GM18868 (cell line): ENCODE measurements around the gene CACNG5.

Experiments
- ATAC-seq: cut with Tn5 transposase; IDR thresholded peaks from one replicate; pipeline ENCODE4 v1.9.1; 2021; ENCODE audit warnings: mild to moderate bottlenecking, moderate library complexity; ENCODE audit not compliant: unreplicated experiment

The CACNG5 gene, protein sequence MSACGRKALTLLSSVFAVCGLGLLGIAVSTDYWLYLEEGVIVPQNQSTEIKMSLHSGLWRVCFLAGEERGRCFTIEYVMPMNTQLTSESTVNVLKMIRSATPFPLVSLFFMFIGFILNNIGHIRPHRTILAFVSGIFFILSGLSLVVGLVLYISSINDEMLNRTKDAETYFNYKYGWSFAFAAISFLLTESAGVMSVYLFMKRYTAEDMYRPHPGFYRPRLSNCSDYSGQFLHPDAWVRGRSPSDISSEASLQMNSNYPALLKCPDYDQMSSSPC

DNA sequence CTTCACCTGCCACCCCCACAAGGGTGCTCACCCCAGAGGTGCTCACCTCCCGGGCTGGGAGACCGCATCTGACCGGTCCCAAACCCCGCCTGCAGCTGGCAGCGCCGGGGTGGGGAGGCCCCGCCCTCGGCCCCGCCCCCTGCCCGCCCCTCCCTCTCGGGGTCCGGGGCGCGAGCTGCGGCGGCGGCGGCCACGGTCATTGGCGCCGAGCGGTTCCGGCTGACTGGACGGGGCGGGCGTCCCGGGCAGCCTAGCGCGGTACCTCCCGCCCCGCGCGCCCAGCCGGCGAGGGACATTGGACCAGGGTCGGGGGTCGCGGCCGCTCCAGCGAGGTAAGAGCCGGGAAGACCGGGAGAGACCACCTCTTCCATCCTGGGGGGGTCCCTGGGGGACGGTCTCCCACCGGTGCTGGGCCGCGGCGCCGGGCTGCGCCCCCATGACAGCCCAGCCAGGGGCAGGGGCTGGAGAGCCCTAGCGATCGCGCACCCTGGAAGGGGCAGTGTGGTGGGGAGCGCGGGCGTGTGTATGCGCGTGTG is at the start of gene CACNG5:
Gene CACNG5, plus strand, starts transcription at position 199 of the 536 bp plus-strand sequence. CDS start 42,216 bp downstream, outside the sequence.
- no peak for ATAC-seq

DNA sequence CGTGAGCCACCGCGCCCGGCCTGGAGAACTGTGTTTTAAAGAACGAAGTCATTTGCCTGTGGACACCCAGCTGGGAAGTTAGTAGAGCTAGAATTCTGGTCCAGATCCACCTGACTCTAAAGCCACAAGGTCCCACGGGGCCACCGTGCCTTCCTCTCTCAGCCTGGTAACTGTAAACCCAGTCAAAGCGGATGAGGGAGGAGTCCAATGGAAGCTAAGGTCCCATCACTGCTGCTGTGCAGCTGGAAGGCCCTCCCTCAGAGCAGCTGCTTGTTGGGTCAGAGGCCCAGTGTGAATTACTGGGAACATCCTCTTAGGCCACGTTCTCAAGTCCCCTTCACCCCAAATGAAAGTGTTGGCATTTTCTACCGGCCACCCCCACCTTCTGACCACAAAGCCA is 48.8 kb upstream of the CACNG5 start:
- ATAC-seq = no peak

DNA sequence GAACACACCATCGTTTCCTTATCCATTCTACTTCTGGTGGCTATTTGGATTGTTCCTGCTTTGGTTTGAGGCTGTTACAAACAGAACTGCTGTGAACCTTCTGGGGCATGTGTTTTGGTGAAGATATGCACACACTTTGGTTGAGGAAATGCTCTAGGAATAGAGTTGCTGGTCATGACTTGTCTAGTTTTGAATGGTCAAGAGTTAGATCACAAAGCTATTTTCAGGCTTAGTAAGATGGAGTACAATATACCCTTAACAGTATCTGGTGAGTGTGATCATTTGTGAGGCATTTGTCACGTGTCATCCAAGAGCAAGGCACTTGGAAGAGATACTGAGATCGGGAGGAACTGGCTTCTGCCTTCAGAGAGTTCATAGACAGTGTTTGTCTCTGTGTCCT is 47.0 kb upstream of the CACNG5 start:
- ATAC-seq = no peak

DNA sequence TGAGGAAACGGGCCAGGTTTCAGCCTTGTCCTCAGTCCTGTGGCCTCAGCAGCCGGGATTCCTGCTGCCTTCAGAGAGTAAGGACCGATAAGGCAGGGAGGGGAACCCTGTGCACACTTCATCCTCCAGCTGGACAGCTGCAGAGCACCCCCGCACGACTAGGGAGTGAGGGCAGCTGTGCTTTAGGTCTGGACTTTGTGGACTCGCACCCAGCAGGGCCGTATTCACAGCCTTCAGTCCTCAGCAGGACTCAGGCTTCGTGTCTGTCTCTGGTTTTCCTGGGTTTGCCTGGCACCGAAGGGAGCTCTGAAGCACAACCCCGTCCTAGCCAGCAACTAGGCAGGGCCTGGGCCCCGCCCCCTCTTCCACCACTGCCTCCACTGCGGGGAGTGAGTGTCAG is 45.8 kb upstream of the CACNG5 start:
- ATAC-seq = no peak

DNA sequence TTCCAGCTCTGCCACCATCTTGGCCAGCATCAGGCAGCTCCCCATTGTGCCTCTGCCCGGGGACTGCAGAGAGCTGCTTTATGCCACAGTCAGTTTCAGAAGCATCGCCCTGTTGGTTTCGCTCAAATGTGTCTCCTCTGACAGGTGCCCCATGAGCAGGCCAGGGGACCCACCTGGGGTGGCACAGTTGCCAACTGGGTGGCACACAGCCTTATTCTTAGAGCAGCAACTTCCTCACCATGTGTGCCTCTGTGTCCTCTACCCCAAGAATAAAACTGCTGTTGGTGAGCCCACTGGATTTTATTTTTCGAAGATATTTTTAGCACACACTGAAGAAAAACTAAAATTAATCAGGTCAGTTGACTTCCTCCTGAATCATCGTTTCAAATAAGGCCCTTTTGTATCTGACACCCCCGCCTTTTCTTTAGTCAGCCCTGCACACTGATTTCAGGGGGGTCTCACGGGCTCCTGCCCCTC is 44.9 kb upstream of the CACNG5 start:
- no peak for ATAC-seq

DNA sequence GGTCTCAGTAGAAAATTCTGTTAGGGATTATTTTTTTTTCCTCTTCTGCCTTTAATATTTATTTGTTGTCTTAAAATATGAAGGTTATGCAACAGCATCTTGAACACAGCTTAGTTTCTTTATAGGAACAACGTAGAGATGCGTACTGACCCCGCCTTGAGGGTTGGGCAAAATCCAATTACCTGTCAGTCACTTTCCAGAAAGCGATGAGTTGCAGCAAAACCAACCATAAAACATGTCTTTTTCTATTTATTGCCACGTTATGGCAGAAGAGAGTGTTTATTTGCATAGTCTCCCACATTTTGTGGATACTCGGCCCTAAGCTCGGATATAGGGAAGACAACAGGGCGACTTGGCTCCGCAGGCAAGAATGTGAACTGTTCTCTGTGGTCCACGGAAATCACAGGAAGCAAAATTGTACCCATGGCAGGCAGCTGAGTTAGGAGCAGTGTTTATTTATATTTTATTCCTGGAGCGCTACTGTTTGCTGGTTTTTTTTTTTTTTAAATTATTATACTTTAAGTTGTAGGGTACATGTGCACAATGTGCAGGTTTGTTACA is 44.3 kb upstream of the CACNG5 start:
- no peak for ATAC-seq

DNA sequence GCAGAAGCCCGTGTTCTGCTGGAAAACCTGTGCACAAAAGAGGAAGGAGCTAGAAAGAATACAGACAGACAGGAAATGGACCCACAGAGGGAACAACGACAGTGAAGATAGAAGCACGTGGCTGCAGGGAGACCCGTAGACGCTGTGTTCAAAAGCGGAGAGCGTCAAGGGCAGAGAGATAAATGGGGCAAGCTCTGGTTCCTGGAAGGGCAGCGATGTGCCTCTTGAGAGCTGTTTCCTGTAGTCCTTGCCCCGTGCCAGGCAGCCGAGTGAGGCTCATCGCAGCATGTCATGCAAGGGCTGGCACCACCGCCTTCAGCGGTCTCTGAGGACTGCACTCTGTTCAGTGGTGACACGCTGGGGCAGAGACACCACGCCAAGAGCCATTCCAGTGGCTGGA is 43.6 kb upstream of the CACNG5 start:
- no peak for ATAC-seq

DNA sequence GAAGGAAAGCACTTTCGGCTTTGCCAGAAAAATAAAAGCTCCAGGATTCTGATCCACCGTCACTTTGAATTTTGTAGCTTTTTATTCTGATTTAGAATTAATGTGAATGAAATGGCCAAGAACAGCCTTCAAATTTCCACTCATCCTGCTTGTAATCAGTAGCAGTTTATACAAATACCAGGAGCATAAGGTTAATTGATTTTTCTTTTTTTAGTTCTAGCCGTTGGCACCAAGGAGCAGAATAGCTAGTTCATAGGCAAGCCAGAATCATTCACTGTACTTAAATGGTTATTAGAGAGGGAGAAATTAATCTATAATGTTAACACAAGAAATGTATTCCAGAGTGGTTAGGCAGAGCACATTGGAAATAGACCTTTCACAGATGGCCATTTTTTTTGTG is 41.1 kb upstream of the CACNG5 start:
- ATAC-seq = no peak

DNA sequence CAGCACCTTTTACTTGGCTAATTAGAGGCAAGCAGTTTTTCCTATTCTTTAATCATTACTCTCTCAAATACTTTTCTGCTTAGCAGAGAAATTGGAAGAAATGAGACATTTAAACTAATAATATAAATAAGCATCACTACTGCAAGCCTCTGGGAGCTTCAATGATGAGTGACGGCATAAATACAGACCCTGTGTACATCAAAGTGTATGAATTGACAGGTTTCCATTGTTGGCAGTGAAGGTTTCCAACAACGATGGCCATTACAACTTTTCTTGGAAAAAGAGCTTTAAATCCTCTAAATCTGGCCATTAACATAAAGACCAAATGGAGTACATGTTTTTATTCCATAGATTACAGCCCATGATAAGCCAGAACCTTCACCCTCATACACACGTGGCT is 39.4 kb upstream of the CACNG5 start:
- ATAC-seq = no peak

DNA sequence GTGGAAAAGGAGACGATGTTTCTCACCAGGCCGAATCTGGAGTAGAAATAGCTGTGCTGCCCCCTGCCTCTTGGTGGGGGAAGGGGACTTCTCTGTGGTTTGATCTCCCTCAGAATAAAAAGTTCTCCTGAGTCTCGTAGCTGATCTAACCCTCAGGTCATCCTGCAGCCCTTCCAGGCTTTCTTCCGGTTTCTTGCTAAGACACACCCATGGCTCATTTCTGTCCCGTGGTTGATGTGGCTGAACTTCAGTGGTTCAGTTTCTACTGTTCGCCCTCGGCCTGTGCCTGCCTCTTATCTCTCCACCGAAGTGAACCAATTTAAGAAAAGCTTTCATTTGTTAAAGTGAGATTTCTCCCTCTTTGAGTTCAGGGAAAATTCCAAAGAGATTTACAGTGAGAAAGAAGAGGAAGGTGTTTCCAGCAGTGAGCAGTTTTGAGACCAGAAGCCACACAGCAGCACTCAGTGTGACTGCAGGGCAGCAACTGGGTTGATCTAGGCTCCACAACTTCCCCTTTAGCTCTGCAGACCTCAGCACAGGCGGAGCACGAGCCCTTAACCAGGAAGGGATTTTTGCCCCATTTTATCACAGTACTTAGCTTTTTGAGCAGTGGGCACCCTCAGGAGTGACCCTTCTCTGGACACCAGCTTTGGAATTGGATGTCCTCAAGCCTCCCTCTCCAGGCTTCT is 34.9 kb upstream of the CACNG5 start:
- ATAC-seq = no peak

DNA sequence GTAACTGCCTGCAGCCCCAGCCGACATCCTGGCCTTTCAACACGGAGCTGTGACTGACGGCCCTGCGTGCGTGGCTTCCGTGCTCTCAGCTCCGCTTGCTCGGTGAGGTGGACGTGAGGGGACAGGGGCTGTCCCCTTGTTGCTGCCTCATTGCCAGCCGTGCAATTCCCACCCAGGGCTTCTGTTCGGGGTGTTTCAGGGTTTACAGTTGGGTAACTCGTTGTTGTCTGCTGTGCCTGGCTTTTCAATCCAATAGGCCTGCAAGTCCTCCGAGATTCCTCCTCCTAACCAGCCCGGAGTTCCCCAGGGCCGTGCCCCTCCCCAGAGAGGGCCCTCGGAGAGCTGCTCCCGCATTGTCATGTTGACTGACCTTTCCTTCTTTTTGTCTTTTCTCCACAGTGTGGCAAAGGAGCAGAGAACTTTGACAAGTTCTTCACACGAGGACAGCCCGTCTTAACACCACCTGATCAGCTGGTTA is 31.4 kb upstream of the CACNG5 start:
- no peak for ATAC-seq

DNA sequence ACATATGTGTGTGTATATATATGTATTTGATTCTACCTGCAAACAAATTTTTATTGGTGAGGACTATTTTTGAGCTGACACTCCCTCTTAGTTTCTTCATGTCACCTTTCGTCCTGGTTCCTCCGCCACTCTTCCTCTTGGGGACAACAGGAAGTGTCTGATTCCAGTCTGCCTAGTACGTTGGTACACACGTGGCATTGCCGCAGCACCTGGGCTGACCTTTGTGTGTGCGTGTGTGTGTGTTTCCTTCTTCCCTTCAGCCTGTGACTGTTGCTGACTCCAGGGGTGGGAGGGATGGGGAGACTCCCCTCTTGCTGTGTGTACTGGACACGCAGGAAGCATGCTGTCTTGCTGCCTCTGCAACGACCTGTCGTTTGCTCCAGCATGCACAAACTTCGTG is 29.4 kb upstream of the CACNG5 start:
- ATAC-seq = no peak

DNA sequence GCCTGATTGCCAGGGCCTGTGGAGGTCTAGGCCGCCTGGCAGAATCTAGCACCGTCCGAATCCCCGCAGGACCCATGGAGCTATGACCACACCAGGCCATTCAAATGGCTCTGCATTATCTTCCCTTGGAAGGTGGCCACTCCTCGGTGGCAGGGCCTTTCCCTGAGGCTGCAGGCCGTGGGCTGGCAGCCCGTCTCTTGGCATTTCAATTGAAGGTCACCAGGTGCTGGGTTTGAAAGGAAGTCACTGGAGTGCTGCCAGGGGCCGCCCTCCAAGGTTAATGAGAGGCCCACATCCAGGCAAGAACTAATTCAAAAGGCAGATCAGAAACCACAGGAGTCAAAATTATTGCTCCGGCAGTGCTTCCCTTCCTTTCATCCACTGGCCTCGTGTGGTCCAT is 27.7 kb upstream of the CACNG5 start:
- no peak for ATAC-seq

DNA sequence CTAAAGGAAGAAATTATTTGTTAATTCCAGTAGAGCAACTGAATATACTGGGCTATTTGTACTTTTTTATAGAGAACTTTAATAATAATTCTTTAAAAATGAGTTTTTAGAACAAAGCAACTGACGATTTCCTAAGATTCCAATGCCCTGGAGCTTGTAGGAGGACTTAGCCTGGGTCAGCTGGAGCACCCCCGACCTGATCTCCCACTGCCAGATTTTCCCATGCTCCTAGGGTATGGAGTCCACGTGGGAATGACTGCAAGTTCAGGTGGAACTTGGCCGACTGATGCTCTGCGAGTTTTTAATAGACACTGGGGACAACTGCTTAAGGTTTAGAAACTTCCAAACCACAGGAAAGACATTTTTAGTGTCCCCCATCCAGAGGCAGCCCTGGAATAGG is 25.5 kb upstream of the CACNG5 start:
- no peak for ATAC-seq

DNA sequence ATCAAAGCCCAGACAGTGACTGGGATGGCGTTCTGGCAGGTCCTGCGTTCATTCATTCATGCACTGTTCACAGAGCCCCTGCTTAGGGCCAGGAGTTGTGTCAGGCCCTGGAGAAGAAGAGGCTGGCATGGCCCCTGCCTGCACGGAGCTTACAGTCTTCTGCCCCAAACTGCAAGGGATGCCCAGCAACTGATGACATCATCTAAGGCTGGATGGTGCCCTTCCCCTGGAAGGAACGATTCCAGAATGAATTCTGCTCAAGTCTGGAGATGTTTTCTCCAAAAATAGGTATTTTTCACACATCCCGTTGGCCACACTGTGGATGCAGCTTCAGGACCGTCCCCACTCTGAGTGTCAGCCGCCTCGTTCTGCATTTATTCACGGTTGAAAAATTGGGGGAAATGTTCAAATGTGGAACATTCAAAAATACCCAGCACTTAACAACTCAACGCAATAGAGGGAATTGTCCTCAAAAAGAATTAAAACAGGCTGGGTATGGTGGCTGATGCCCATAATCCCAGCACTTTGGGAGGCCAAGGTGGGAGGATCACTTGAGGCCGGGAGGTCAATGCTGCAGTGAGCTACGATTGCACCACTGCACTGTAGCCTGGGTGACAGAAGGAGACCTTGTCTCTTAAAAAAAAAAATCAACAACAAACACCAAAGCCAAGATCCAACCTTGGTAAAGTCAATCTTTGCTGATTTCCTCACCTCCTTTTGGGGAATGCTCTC is 23.8 kb upstream of the CACNG5 start:
- no peak for ATAC-seq

DNA sequence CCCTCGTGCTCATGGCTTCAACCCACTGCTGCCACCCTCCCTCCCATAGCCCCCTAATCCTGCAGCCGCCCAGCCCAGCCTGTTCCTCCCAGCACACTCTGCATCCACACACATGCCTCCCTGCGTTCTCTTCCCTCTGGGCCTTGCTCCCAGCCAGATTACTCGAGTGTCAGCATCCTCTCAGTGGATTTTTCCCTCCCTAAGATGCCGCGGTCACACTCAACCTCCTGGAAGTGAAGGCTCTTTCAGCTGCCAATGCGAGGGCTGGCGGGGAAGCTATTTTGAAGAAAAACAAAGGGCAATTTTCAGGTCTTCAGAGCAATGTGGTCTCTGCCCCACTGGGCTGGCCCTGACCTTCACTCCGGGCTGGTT is 23.2 kb upstream of the CACNG5 start:
- ATAC-seq = no peak

DNA sequence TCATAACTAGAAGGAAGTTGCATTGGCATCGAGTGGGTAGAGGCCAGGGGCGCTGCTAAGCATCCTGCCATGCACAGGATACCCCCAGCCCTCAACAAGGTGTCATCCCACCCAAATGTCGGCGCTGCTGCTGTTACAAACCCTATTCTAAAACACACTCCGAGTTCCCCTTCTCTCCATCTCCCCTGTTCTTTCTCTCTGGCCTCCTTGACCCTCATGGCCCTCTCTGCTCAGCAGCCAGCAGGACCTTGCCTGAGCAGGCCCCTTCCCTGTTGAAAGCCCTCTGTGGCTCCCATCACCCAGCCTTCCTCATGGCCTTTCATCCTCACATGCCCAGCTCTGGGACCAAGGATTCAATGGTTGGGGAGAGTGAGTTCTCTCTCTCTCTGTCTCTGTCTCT is 22.3 kb upstream of the CACNG5 start:
- ATAC-seq = no peak

DNA sequence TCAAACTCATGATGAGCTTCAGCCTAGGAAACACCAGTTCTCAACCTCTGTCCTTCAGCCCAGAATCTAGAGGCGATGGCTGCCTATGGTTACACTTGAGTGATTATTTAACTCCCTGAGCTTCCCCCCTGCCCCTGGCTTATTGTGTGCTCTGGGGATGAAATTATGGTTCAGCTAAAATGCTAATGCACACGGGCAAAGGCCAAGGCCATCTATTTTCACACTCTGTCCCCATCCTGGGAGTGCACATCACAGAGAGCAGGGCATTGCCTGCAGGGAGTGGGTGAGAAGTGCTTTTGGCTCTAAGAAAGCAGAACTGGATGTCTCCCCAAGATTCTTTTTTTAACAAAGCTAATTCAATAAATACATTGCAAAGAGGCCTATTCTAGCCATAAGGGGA is 21.6 kb upstream of the CACNG5 start:
- no peak for ATAC-seq

DNA sequence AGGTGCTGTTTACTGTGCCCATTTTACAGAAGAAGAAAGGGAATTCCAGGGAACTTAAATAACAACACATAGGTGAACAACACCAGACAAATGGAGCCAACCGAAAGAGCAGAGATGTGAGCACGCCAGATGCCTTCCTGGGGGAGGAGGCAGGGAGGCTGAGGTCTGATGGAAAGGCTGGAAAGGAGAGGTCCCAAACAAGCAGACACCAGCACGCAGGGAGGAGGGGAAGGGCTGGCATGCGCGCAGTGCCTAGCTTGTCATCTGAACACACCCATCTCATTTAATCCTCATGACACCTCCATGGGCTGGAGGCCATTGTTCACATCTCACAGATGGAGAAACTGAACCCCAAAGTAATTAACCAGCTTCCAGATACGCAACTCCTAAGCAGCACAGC is 20.9 kb upstream of the CACNG5 start:
- no peak for ATAC-seq

DNA sequence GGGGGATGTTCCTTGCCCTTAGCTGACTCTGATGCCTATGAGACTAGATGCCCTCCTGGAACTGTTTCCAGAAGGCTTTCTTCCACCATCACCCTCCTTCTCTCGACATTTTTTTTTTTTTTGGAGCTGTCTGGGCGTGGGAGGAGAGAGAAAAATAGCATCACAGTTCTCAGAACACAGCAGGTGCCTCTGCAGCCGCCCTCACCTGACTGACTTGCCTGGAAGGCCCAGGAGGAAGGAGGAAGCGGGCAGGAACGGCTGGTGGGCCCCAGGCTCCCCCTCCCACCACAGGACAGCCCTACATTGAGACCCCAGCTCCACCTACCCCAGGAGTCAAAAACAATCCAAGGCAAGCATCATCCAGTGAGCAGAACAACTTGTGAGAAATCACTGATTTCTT is 20.3 kb upstream of the CACNG5 start:
- ATAC-seq = no peak

DNA sequence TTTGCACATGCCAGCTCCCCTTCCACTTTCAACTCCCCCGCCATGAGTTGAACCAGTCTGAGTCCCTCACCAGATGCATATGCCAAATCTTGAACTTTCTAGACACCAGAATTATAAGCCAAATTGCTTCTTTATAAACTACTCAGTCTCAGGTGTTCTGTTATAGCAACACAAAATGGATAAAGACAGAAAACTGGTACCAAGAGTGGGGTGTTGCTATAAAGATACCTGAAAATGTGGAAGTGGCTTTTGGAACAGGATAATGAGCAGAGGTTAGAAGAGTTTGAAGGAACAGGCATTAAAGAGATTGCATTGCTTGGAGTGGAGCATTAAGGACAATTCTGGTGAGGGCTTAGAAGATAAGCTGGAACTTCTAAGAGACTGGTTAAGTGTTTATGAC is 17.2 kb upstream of the CACNG5 start:
- no peak for ATAC-seq
